GM18526 (cell line): Measurements from ENCODE around the gene TBC1D23.

Experiments used
- POLR2A ChIP-seq: IDR thresholded peaks from 3 replicates; pipeline ENCODE4 v1.6.1; 2011; ENCODE audit not compliant: insufficient read length; ENCODE audit errors: extremely low read depth

The TBC1D23 gene

GRCh38 chr3:100361897-100362296 lies 101.1 kb downstream of the TBC1D23 start:
- TF ChIP-seq POLR2A: no peak

- TF ChIP-seq POLR2A: no peak
These were observed 103.6 kb downstream of the TBC1D23 start for GRCh38 chr3:100364421-100364820.

GRCh38 chr3:100366424-100366823 lies 105.6 kb downstream of the TBC1D23 start:
- TF ChIP-seq POLR2A: no peak

- no peak for TF ChIP-seq POLR2A
These were observed 107.6 kb downstream of the TBC1D23 start for GRCh38 chr3:100368441-100368840.

GRCh38 chr3:100370756-100371155 lies 110.0 kb downstream of the TBC1D23 start:
- no peak for TF ChIP-seq POLR2A

- TF ChIP-seq POLR2A: no peak
These were observed 113.7 kb downstream of the TBC1D23 start for GRCh38 chr3:100374521-100374920.
